Measurements from ENCODE around the gene MOB1A. TPM values are rescaled to one million over a fixed set of nuclear protein-coding genes. Genes with fewer than 3 reads are reported as not detected.

Gene MOB1A
- total and polyA plus RNA-seq, 4 experiments from 2014 or later = 135 to 203 (median 139) TPM

DNA sequence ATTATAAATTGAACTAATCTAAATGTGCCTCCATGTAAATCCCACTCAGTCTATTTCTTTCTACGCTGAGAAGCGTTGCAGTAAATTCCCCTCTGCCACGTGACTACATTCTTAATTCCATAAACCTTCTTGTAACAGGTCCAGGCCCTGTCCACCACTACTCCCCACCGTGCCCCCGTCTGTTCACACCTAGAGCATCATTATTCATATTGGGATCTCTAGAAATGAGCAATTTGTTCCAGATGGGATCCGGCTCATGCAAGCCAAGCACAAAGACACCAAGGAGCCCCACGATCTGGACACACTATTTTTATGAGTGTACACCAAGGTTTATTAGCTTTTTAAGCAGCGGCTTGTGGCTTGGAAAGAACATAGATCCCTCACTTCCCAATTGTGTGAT, 69.1 kb downstream of the MOB1A start:
- H3K4me1 Mint-ChIP-seq = no peaks in the 10 kb centered on the region
- POLR2A ChIA-PET (ENCODE audit: partially characterized antibody) = no interaction called here
- peaks cover 0 to 4% (median 0%) of the 10 kb centered on the region in 8 donors for H3K9me3 Mint-ChIP-seq
- Histone ChIP-seq H3K27me3 (ENCODE audit: insufficient read depth, low read length) (no peaks in the 10 kb centered on the region), H3K27ac (ENCODE audit: low read depth, low read length) (no peak overlapping the region), H3K4me3 (ENCODE audit: low read length in 2 of 2) (no peak overlapping the region), H3K9me3 (ENCODE audit: control insufficient read depth in 1 of 2, low read length in 2 of 2) (no peaks in the 10 kb centered on the region), H3K4me1 (ENCODE audit: insufficient read depth, low read length) (no peaks in the 10 kb centered on the region), H3K36me3 (ENCODE audit: insufficient read depth, low read length) (no peaks in the 10 kb centered on the region)
- DNase-seq = no peak
- intact Hi-C loops (cut with micrococcal nuclease) = no loop called here
- H3K4me3 Mint-ChIP-seq = no peak overlapping the region
- H3K27me3 Mint-ChIP-seq = peaks cover 0 to 6% of the 10 kb centered on the region in 2 donors
- H3K27ac Mint-ChIP-seq = no peak overlapping the region
- H3K36me3 Mint-ChIP-seq = peaks cover 8% of the 10 kb centered on the region in 2 donors
- CTCF ChIA-PET (ENCODE audit: partially characterized antibody) = interaction anchor here (1.0 to 3.0 kb wide), 2 partner anchors 12 to 285 kb away, joined by 4 to 13 read pairs; no protein-coding TSS in a partner anchor

- POLR2A ChIA-PET (ENCODE audit: partially characterized antibody) = no interaction called here
- Mint-ChIP-seq H3K27ac (no peak overlapping the region), H3K9me3 (no peaks in the 10 kb centered on the region)
Observed at GRCh38 chr2:74107071-74107470, 71.6 kb downstream of the MOB1A start.

DNA sequence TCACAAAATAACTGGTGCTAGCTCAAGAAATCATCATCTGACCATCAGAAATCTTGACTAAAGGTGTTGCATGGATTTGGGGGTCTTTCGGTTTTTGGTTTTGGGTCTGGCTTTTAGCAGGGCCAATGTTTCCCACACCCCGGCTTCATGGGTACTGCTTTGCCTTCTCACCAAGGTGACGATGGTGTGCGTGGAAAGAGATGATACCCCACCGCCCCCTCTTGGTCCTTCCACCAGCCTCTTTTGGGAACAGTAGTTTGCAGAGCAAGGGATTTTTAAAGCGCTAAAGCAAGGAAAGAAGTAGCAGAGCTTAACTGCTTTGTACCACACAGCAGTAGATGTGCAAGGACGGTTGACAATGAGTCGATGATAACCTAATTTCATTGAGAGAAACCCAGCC, 73.3 kb downstream of the MOB1A start:
- Mint-ChIP-seq H3K9me3 (no peaks in the 10 kb centered on the region), H3K36me3 (peaks cover 28 to 35% of the 10 kb centered on the region in 2 donors), H3K27ac (no peak overlapping the region), H3K4me1 (no peaks in the 10 kb centered on the region), H3K27me3 (no peaks in the 10 kb centered on the region), H3K4me3 (no peak overlapping the region)
- Histone ChIP-seq H3K9me3 (ENCODE audit: control insufficient read depth in 1 of 2, low read length in 2 of 2) (no peaks in the 10 kb centered on the region), H3K4me1 (ENCODE audit: insufficient read depth, low read length) (no peaks in the 10 kb centered on the region), H3K27me3 (ENCODE audit: insufficient read depth, low read length) (no peaks in the 10 kb centered on the region), H3K27ac (ENCODE audit: low read depth, low read length) (no peak overlapping the region), H3K36me3 (ENCODE audit: insufficient read depth, low read length) (peaks cover 12% of the 10 kb centered on the region), H3K4me3 (ENCODE audit: low read length in 2 of 2) (no peak overlapping the region)
- no peak for DNase-seq
- CTCF ChIA-PET (ENCODE audit: partially characterized antibody) = interaction anchor here (1.0 to 4.9 kb wide), 5 partner anchors 8 to 281 kb away, joined by 3 to 24 read pairs (median 5); partner anchors contain the start of gene STAMBP
- POLR2A ChIA-PET (ENCODE audit: partially characterized antibody) = no interaction called here
- intact Hi-C loops (cut with micrococcal nuclease) = no loop called here

More at GRCh38 chr2:74107071-74107470, 71.6 kb downstream of the MOB1A start:
- no peaks in the 10 kb centered on the region for H3K27me3 ChIP-seq (ENCODE audit: insufficient read depth, low read length)
- no peaks in the 10 kb centered on the region for H3K4me1 Mint-ChIP-seq
- H3K27ac ChIP-seq (ENCODE audit: low read depth, low read length) = no peak overlapping the region
- no peaks in the 10 kb centered on the region for H3K4me1 ChIP-seq (ENCODE audit: insufficient read depth, low read length)
- CTCF ChIA-PET (ENCODE audit: partially characterized antibody) = interaction anchor here (2.3 to 4.9 kb wide), 2 partner anchors 199 to 283 kb away, joined by 7 to 24 read pairs; no protein-coding TSS in a partner anchor
- H3K4me3 ChIP-seq (ENCODE audit: low read length in 2 of 2) = no peak overlapping the region
- DNase-seq = no peak
- H3K36me3 ChIP-seq (ENCODE audit: insufficient read depth, low read length) = peaks cover 5% of the 10 kb centered on the region
- intact Hi-C loops (cut with micrococcal nuclease) = no loop called here
- H3K9me3 ChIP-seq (ENCODE audit: control insufficient read depth in 1 of 2, low read length in 2 of 2) = no peaks in the 10 kb centered on the region
- no peak overlapping the region for H3K4me3 Mint-ChIP-seq
- H3K36me3 Mint-ChIP-seq = peaks cover 22 to 25% of the 10 kb centered on the region in 2 donors
- peaks cover 0 to 2% of the 10 kb centered on the region in 2 donors for H3K27me3 Mint-ChIP-seq

DNA sequence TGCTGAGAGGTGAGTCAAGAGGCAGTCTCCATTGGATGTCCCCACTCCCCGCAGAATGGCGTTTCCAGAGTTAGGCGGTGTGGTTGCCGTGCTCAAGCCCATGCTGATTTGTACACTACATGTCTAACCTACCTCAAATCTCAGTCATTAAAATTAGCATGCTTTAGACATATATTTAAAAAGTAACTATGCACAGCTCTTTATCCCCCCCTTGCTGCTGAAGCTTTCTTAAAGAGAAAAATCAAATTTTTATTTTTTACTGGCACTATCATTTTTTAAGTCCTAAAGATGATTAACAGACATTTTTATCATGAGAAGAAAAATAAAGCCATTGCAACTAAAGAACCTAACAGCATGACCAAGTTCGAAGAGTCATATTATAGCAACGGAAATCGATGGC, 73.8 kb downstream of the MOB1A start:
- Mint-ChIP-seq H3K4me1 (no peaks in the 10 kb centered on the region), H3K27me3 (no peaks in the 10 kb centered on the region), H3K9me3 (no peaks in the 10 kb centered on the region), H3K36me3 (peaks cover 30 to 40% of the 10 kb centered on the region in 2 donors), H3K27ac (peak overlapping the region in 3 of 7 donors; percentile 36 to 61 (median 53)), H3K4me3 (no peak overlapping the region)
- H3K27ac ChIP-seq (ENCODE audit: low read depth, low read length) = no peak overlapping the region
- no peak overlapping the region for H3K4me3 ChIP-seq (ENCODE audit: low read length in 2 of 2)
- H3K36me3 ChIP-seq (ENCODE audit: insufficient read depth, low read length) = peaks cover 18% of the 10 kb centered on the region
- intact Hi-C loops (cut with micrococcal nuclease) = no loop called here
- POLR2A ChIA-PET (ENCODE audit: partially characterized antibody) = no interaction called here
- CTCF ChIA-PET (ENCODE audit: partially characterized antibody) = interaction anchor here (1.2 to 4.9 kb wide), 5 partner anchors 9 to 281 kb away, joined by 3 to 24 read pairs (median 7); partner anchors contain the start of gene STAMBP
- peak in 2 of 5 donors; percentile 9 to 17 for DNase-seq
- H3K9me3 ChIP-seq (ENCODE audit: control insufficient read depth in 1 of 2, low read length in 2 of 2) = no peaks in the 10 kb centered on the region
- H3K27me3 ChIP-seq (ENCODE audit: insufficient read depth, low read length) = no peaks in the 10 kb centered on the region
- H3K4me1 ChIP-seq (ENCODE audit: insufficient read depth, low read length) = no peaks in the 10 kb centered on the region

GRCh38 chr2:74103763-74104162, 74.9 kb downstream of the MOB1A start:
- no peak overlapping the region for H3K27ac ChIP-seq (ENCODE audit: low read depth, low read length)
- intact Hi-C loops (cut with micrococcal nuclease) = no loop called here
- H3K4me3 ChIP-seq (ENCODE audit: low read length in 2 of 2) = no peak overlapping the region
- H3K9me3 ChIP-seq (ENCODE audit: control insufficient read depth in 1 of 2, low read length in 2 of 2) = no peaks in the 10 kb centered on the region
- H3K36me3 Mint-ChIP-seq = peaks cover 36 to 50% of the 10 kb centered on the region in 2 donors
- no peaks in the 10 kb centered on the region for H3K9me3 Mint-ChIP-seq
- H3K27me3 ChIP-seq (ENCODE audit: insufficient read depth, low read length) = no peaks in the 10 kb centered on the region
- no peak for DNase-seq
- ChIA-PET POLR2A (ENCODE audit: partially characterized antibody) (no interaction called here), CTCF (ENCODE audit: partially characterized antibody) (interaction anchor here (0.7 to 4.9 kb wide), 5 partner anchors 47 to 279 kb away, joined by 3 to 24 read pairs (median 5); partner anchors contain the start of gene STAMBP)
- H3K4me1 ChIP-seq (ENCODE audit: insufficient read depth, low read length) = no peaks in the 10 kb centered on the region
- no peaks in the 10 kb centered on the region for H3K4me1 Mint-ChIP-seq
- H3K27ac Mint-ChIP-seq = peak overlapping the region in 1 of 7 donors; percentile 32
- no peak overlapping the region for H3K4me3 Mint-ChIP-seq
- peaks cover 29% of the 10 kb centered on the region for H3K36me3 ChIP-seq (ENCODE audit: insufficient read depth, low read length)
- H3K27me3 Mint-ChIP-seq = no peaks in the 10 kb centered on the region

Other genes with a start within 250 kb of the MOB1A start
- gene TET3, start 194.0 kb downstream of the MOB1A start, total RNA-seq = 10 to 100 TPM; 18.2 to 19.4 TPM
- gene TET3, start 194.0 kb downstream of the MOB1A start, polyA plus RNA-seq = under 1 TPM; 0.03 to 0.57 TPM
- gene BOLA3, start 31.0 kb downstream of the MOB1A start, total RNA-seq = 10 to 100 TPM; 16.4 to 19.0 TPM
- 100 to 1,000 TPM in 1 of 2 donors, 10 to 100 TPM in 1; 82.0 to 101 TPM for gene BOLA3, start 31.0 kb downstream of the MOB1A start, polyA plus RNA-seq
- gene MTHFD2, start 19.7 kb upstream of the MOB1A start, total RNA-seq = 10 to 100 TPM; 23.8 to 25.0 TPM
- gene MTHFD2, start 19.7 kb upstream of the MOB1A start, polyA plus RNA-seq = 10 to 100 TPM; 13.7 to 16.3 TPM
- 10 to 100 TPM; 10.9 to 11.5 TPM for gene SLC4A5, start 164.5 kb upstream of the MOB1A start, total RNA-seq
- gene SLC4A5, start 164.5 kb upstream of the MOB1A start, polyA plus RNA-seq = 1 to 10 TPM in 1 of 2 donors, under 1 TPM in 1; 0.25 to 3.4 TPM
- 100 to 1,000 TPM; 105 to 115 TPM for gene DCTN1, start 201.4 kb upstream of the MOB1A start, total RNA-seq
- gene DCTN1, start 201.4 kb upstream of the MOB1A start, polyA plus RNA-seq = 10 to 100 TPM; 24.4 to 78.0 TPM
- 1 to 10 TPM; 5.3 to 7.5 TPM for gene C2orf81, start 242.7 kb upstream of the MOB1A start, total RNA-seq
- 1 to 10 TPM; 1.5 to 1.6 TPM for gene C2orf81, start 242.7 kb upstream of the MOB1A start, polyA plus RNA-seq
- gene WDR54, start 242.9 kb upstream of the MOB1A start, total RNA-seq = 10 to 100 TPM; 36.3 to 41.0 TPM
- gene WDR54, start 242.9 kb upstream of the MOB1A start, polyA plus RNA-seq = 100 to 1,000 TPM in 1 of 2 donors, 10 to 100 TPM in 1; 56.1 to 107 TPM

Measured in CD4-positive, alpha-beta memory T cell (primary cell).